SK-N-MC (cell line): ENCODE measurements around the gene PODNL1.

Experiments
- FOXP2 ChIP-seq: optimal IDR thresholded peaks from 2 replicates; pipeline ENCODE3; 2011; ENCODE audit warnings: mild to moderate bottlenecking, moderate library complexity; ENCODE audit not compliant: insufficient read depth; ENCODE audit errors: extremely low read length, control extremely low read depth
- POLR2AphosphoS5 ChIP-seq: IDR thresholded peaks from 2 replicates; pipeline ENCODE4 v1.6.1; 2012; ENCODE audit warnings: mild to moderate bottlenecking, low read depth, low read length, borderline replicate concordance

GRCh38 chr19:13882836-13883235, 55.4 kb downstream of the PODNL1 start:
- TF ChIP-seq POLR2AphosphoS5 (no peak), FOXP2 (no peak)
